22Rv1 (cell line): ENCODE measurements around the gene CBFA2T2.
"Not testable (repeated sequence)": the region's sequence is repeated elsewhere in the genome, so short reads cannot be mapped to it uniquely, and the experiment has no call there.

Experiments used
- H3K27ac ChIP-seq: fragments of 450-650 bp; 2 replicates; pipeline ENCODE4 v1.5.1; 2017
- ZFX ChIP-seq: fragments of 450-650 bp; IDR thresholded peaks from 2 replicates; pipeline ENCODE4 v1.6.1; 2017; ENCODE audit warnings: antibody characterized with exemption, borderline replicate concordance
- TF ChIP-seq, protein P1 (sequence below): fragments of 450-650 bp; IDR thresholded peaks from 2 replicates; pipeline ENCODE4 v1.5.1; 2017; ENCODE audit warnings: mild to moderate bottlenecking

Gene CBFA2T2

DNA sequence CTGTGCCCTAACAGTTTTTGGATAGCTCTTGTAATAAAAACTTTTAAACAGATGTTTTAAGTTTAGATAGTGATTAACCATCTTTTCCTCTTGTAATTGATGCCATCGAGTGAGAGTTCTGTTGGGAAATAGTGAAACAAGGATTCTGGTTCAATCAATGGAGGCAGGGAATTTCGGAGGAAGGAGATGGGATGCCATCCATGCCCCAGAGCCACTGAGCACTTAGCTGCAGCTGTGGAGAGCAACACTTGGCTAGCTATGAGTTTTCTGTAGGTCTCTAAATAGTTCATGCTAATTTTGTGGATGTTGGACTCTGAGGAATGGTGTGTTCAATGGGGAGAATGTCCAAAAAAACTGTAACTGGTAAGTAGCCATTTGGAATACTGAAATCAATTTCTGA lies 16.7 kb downstream of the CBFA2T2 start:
- no peak for TF ChIP-seq ZFX
- TF ChIP-seq, protein P1, sequence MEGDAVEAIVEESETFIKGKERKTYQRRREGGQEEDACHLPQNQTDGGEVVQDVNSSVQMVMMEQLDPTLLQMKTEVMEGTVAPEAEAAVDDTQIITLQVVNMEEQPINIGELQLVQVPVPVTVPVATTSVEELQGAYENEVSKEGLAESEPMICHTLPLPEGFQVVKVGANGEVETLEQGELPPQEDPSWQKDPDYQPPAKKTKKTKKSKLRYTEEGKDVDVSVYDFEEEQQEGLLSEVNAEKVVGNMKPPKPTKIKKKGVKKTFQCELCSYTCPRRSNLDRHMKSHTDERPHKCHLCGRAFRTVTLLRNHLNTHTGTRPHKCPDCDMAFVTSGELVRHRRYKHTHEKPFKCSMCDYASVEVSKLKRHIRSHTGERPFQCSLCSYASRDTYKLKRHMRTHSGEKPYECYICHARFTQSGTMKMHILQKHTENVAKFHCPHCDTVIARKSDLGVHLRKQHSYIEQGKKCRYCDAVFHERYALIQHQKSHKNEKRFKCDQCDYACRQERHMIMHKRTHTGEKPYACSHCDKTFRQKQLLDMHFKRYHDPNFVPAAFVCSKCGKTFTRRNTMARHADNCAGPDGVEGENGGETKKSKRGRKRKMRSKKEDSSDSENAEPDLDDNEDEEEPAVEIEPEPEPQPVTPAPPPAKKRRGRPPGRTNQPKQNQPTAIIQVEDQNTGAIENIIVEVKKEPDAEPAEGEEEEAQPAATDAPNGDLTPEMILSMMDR = no peak
- no peak overlapping the region for H3K27ac ChIP-seq

DNA sequence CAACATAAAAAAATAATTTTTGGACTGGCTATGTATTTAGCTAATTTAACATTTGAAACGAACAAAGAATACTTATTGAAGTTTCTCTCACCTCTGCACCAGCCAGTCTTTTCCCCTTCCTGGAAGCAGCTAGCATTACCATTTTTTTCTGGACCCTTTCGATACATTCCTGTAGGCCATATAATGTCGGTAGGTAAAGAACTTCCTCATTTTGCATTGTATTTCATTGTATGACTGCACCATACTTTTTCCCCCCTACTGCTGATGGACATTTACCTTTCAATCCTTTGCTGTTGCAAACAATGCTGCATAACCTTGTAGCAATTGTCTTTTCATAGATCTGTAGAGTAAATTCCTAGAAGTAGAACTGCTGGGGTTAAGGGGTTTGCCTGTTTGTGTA lies 17.6 kb downstream of the CBFA2T2 start:
- H3K27ac ChIP-seq = no peak overlapping the region
- no peak for TF ChIP-seq ZFX
- TF ChIP-seq, protein P1 = no peak

DNA sequence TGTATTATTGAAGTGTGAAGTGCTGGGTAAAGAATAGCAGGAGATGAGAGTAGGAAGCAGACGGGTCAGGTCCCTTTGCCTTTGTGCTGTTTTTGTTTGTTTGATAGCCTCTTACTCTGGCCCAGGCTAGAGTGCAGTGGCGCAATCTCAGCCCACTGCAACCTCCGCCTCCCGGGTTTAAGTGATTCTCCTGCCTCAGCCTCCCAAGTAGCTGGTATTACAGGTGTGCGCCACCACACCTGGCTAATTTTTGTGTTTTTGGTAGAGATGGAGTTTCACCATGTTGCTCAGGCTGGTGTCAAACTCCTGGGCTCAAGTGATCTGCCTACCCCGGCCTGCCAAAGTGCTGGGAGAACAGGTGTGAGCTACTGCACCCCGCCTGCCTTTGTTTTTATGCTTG lies 18.1 kb downstream of the CBFA2T2 start:
- not testable (repeated sequence) for H3K27ac ChIP-seq

DNA sequence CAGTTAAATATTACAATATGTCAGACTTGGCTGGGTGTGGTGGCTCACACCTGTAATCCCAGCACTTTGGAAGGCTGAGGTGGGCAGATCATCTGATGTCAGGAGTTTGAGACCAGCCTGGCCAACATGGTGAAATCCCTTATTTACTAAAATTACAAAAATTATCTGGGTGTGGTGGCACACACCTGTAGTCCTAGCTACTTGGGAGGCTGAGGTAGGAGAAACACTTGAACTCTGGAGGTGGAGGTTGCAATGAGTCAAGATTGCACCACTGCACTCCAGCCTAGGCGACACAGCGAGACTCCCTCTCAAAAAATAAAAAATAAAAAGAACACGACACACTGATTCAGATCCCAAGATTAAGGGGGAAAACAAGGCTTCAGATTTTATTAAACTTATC lies 19.2 kb downstream of the CBFA2T2 start:
- not testable (repeated sequence) for H3K27ac ChIP-seq

DNA sequence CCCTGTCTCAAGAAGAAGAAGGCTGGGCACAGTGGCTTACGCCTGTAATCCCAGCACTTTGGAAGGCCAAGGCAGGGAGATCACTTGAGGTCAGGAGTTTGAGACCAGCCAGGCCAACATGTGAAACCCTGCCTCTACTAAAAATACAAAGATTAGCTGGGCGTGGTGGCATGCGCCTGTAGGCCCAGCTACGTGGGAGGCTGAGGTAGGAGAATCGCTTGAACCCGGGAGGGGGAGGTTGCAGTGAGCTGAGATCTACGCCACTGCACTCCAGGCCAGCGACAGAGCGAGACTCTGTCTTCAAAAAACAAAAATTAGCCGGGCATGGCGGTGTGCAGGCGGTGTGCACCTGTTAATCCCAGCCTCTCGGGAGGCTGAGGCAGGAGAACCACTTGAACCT lies 22.0 kb downstream of the CBFA2T2 start:
- not testable (repeated sequence) for H3K27ac ChIP-seq

DNA sequence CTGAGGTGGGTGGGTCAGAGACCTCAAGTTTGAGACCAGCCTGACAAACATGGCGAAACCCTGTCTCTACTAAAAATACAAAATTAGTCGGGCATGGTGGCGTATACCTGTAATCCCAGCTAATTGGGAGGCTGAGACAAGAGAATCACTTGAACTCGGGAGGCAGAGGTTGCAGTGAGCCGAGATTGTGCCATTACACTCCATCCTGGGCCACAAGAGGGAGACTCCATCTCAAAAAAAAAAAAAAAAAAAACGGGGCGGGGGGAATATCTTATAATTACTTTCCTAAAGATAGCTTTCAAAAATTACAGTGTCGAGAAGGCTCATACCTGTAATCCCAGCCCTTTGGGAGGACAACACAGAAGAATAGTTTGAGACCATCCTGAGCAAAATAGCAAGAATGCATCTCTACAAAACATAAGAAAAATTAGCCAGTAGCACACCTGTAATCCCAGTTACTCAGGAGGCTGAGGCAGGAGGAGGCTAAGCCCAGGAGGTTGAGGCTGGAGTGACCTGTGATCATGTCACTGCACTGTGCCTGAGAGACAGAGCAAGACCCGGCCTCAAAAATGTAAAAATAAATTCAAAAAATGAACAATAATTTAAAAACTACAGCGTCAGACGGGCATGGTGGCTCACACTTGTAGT lies 25.8 kb downstream of the CBFA2T2 start:
- no peak overlapping the region for H3K27ac ChIP-seq
- TF ChIP-seq, protein P1 = peak; percentile 49
- no peak for TF ChIP-seq ZFX

DNA sequence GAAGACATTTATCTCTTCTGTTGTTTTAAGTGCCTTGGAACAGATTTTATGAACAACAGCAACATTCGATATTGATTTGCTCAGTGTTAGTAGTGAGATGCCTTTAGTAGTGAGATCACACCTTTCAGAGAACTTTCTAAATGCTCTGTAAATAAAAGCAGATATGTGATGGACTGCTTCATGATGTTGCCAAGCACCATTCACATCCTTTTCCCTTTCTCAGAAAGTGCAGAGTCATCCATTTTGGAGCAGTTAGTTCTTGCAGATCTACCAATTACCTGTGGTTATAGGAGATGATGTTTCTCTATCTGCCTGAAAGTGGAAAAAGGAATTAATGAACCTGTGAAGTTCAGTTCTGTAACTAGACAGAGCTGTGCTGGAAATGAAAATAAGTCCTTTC lies 27.0 kb downstream of the CBFA2T2 start:
- peak overlapping the region; percentile 21; the same call in 1 of the 2 replicates for H3K27ac ChIP-seq
- no peak for TF ChIP-seq ZFX
- TF ChIP-seq, protein P1 = no peak

DNA sequence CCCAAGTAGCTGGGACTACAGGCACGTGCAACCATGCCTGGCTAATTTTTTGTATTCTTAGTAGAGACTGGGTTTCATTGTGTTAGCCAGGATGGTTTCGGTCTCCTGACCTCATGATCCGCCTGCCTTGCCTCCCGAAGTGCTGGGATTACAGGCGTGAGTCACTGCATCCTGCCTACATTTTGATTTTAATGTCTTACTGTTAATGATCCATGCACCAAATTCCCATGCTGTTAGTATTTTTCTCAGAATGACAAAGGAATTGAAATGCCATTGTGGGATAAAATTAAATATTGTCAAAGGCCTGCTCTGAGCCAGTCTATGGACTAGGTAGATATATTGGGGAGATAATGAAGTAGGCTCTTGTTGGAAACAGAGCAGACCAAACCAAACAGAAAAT lies 28.2 kb downstream of the CBFA2T2 start:
- TF ChIP-seq ZFX = no peak
- TF ChIP-seq, protein P1 = no peak
- H3K27ac ChIP-seq = no peak overlapping the region

DNA sequence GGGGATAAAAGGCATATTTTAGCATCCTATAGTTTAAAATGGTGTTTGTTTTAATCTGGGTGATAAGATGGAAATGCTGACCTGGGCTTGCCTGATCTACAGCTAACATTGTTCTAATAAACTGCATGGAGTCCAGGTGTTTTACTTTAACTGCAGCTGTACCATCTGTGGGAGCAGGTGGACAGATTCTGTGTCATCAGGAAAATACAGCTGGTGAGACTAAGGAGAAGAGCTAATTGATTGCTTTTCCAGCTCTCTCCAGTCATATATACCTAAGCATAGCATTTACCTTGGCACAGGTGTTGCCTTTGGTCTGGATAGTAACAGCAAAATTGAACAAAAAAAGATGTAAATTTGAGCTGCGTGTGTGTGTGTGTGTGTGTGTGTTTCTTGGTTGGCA lies 31.6 kb downstream of the CBFA2T2 start:
- H3K27ac ChIP-seq = no peak overlapping the region
- TF ChIP-seq, protein P1 = no peak
- no peak for TF ChIP-seq ZFX
